HG02840 (cell line): Measurements from ENCODE around the gene TMEM54.
"Not testable (repeated sequence)": the region's sequence is repeated elsewhere in the genome, so short reads cannot be mapped to it uniquely, and the experiment has no call there.

Experiments used
- ATAC-seq: cut with Tn5 transposase; IDR thresholded peaks from one replicate; pipeline ENCODE4 v1.9.1; 2021; ENCODE audit warnings: mild to moderate bottlenecking, moderate library complexity, moderate number of reproducible peaks; ENCODE audit not compliant: unreplicated experiment, low FRiP score

The TMEM54 gene

GRCh38 chr1:32919811-32920733, 18.9 kb upstream of the TMEM54 start:
- ATAC-seq: no peak

DNA sequence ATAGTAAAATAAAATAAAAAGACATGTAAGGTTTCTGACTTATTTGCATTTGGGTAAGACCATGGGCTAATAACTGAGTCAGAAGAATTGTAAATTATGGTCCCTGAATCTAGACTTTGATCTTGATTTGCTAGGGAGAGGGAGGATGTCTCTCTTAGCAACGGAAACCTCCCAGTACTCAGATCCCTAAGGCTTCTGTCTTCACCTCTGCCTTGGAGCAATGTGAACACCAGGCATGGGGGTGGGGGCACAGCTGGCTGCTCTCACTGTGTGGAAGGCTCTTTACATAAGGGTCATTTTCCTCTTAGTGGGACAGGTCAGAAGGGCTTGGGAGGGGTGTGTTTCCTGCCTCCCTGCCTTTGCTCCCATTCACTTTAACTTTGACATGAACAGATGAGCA, 17.0 kb upstream of the TMEM54 start:
- ATAC-seq: no peak

GRCh38 chr1:32917521-32917920, 16.3 kb upstream of the TMEM54 start:
- ATAC-seq: no peak

GRCh38 chr1:32915766-32916706, 14.8 kb upstream of the TMEM54 start:
- ATAC-seq: no peak

DNA sequence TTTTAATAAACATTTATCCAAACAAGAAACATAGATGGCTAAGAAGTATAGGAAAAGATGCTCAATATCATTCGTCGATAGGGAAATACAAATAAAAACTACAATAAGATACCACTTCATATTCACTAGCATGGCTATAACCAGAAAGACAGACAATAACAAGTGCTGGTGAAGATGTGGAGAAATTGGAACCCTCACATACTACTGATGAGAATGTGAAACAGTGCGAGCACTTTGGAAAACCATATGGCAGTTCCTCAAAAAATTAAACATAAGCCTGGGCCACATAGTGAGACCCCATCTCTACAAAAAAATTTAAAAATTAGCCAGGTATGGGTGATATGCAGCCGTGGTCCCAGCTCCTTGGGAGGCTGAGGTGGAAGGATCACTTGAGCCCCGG, 9.1 kb upstream of the TMEM54 start:
- no peak for ATAC-seq

GRCh38 chr1:32907435-32907834, 6.2 kb upstream of the TMEM54 start:
- no peak for ATAC-seq

- ATAC-seq: no peak
Measured at GRCh38 chr1:32906654-32907053, 5.5 kb upstream of the TMEM54 start.

DNA sequence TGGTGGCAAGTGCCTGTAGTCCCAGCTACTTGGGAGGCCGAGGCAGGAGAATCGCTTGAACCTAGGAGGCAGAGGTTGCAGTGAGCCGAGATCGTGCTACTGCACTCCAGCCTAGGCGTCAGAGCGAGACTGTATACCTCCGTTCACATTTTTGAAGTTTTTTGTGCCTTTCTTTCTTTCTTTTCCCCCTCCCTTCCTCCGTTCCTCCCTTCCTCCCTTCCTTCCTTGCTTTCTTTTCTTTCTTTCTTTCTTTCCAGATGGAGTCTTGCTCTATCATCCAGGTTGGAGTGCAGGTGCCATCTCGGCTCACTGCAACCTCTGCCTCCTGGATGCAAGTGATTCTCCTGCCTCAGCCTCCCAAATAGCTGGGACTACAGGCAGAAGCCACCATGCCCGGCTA, 4.4 kb upstream of the TMEM54 start:
- ATAC-seq: not testable (repeated sequence)

GRCh38 chr1:32904797-32905196, 3.6 kb upstream of the TMEM54 start:
- ATAC-seq: no peak

- ATAC-seq: no peak
Measured at GRCh38 chr1:32903991-32904785, 3.0 kb upstream of the TMEM54 start.

GRCh38 chr1:32902535-32902920, 1.3 kb upstream of the TMEM54 start:
- no peak for ATAC-seq

- no peak for ATAC-seq
Measured at GRCh38 chr1:32901823-32902534, 790 bp upstream of the TMEM54 start.

GRCh38 chr1:32900371-32900955, 726 bp downstream of the TMEM54 start:
- no peak for ATAC-seq

DNA sequence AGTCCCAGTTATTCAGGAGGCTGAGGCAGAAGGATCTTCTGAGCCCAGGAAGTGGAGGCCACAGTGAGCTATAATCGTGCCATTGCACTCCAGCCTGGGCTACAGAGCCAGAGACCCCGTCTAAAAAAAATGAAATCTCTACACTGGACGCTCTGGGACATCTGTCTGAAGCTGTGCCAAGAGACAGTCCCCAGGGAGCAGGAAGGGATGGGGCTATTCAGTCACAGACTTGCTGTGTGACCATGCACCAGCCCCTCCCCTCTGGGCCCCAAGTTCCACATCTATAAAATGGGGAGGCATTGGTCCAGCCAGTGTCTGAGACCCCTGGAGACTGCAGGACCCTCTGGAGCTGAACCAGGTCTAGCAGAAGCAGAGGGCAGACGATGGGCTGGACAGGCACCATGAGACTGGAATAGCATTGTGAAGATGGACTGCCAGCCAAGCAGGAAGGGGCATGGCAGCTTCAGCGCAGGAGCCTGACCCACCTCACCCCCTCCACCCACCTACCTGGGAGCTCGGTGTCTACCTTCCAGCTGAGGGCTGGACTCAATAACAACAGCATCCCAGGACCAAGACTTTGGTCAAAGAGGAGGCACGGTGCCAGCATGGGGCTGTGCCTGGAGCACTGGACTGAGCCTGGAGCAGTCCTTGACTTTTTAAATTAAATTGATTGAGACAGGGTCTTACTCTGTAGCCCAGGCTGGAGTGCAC, 1.4 kb downstream of the TMEM54 start:
- ATAC-seq: no peak

- ATAC-seq: no peak
Measured at GRCh38 chr1:32898958-32899357, 2.2 kb downstream of the TMEM54 start.

- ATAC-seq: no peak
Measured at GRCh38 chr1:32898056-32898455, 3.1 kb downstream of the TMEM54 start.

DNA sequence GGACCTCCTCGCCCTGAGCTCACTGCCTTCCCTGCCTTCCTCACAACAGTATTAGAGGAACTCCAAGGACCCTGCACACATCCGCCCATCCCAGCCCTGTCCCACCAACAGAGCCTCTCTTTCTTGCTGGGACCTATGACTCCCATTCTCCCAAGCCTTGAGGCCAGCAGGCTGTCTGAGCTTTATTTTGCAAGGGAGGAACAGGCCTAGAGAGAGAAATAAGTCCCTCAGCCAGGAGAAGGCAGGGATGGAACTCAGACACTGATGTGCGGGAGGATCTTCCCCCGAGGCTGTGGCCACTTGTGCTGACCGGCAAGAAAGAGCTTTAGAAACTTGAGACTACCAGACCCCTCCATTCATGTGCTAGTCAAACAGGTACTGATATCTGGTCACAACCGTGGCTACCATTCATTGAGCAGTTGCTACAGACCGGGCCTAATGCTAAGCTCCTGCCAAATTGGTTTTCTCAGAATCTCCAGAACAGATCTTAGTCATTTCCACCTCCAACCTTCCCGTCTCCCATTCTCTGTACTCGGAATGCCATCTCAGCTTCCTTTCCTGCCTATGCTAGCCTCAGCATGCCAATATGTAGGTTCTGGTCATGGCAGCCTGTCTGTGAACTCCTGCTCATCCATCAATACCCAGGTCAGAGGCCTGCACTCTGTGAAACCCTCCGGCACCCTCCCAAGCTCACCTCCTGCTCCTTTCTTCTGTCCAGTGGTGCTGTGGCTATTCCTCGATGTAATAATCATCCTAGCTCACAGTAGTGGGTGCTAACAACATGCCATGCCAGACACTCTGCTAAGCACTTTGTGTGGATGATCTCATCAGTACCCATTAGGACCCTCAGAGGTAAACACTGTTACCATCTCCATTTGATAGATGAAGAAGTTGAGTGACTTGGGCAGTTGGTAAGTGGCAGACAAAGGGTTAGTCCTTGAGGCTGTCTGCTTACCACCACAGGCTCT, 3.8 kb downstream of the TMEM54 start:
- ATAC-seq: no peak

GRCh38 chr1:32896451-32896850, 4.7 kb downstream of the TMEM54 start:
- ATAC-seq: no peak
